ENCODE measurements around the gene CORO2A. TPM values are rescaled to one million over a fixed set of nuclear protein-coding genes. Genes with fewer than 3 reads are reported as not detected.

The CORO2A gene
- total and polyA plus RNA-seq, 8 donors: 0.20 to 1.3 (median 0.60) TPM

- H3K36me3 ChIP-seq: no peaks in the 10 kb centered on the region
- no peak overlapping the region for H3K27ac ChIP-seq
- FAIRE-seq (no peak), ATAC-seq (no peak), DNase-seq (no peak)
- no peak overlapping the region for H3K4me3 ChIP-seq
- H3K4me1 ChIP-seq: no peaks in the 10 kb centered on the region
- H3K27me3 ChIP-seq: no peaks in the 10 kb centered on the region
- no peak for TF ChIP-seq CTCF (IDR thresholded peaks at IDR 0.05)
- intact Hi-C loops (cut with DNase I): no loop called here
- 88 to 91% methylated on average over 9 of the region's 9 CpGs for WGBS, 2 donors
- H3K9me3 ChIP-seq: no peaks in the 10 kb centered on the region
These were observed 42.7 kb upstream of the CORO2A start for GRCh38 chr9:98235126-98235525.

- TF ChIP-seq CTCF (IDR thresholded peaks at IDR 0.05): no peak
- Histone ChIP-seq H3K36me3 (no peaks in the 10 kb centered on the region), H3K27me3 (no peaks in the 10 kb centered on the region), H3K9me3 (no peaks in the 10 kb centered on the region), H3K4me3 (no peak overlapping the region), H3K27ac (no peak overlapping the region), H3K4me1 (no peaks in the 10 kb centered on the region)
- 80 to 81% methylated on average over 9 of the region's 9 CpGs for WGBS, 2 donors
- intact Hi-C loops (cut with DNase I): no loop called here
- DNase-seq (no peak), FAIRE-seq (no peak), ATAC-seq (no peak)
These were observed 41.9 kb upstream of the CORO2A start for GRCh38 chr9:98234245-98234825.

- ATAC-seq: no peak
- no peaks in the 10 kb centered on the region for H3K36me3 ChIP-seq
- no peak overlapping the region for H3K4me3 ChIP-seq
- DNase-seq: no peak
- H3K27me3 ChIP-seq: no peaks in the 10 kb centered on the region
- H3K4me1 ChIP-seq: no peaks in the 10 kb centered on the region
- WGBS, 2 donors: 89 to 96% methylated on average over 5 of the region's 5 CpGs
- no peak for TF ChIP-seq CTCF (IDR thresholded peaks at IDR 0.05)
- no peak for FAIRE-seq
- no peak overlapping the region for H3K27ac ChIP-seq
- intact Hi-C loops (cut with DNase I): no loop called here
- H3K9me3 ChIP-seq: no peaks in the 10 kb centered on the region
These were observed 40.5 kb upstream of the CORO2A start for GRCh38 chr9:98232926-98233325.

GRCh38 chr9:98231770-98232478 is 39.5 kb upstream of the CORO2A start:
- no peak for TF ChIP-seq CTCF (IDR thresholded peaks at IDR 0.05)
- Histone ChIP-seq H3K9me3 (no peaks in the 10 kb centered on the region), H3K27ac (no peak overlapping the region), H3K4me1 (no peaks in the 10 kb centered on the region), H3K36me3 (no peaks in the 10 kb centered on the region), H3K4me3 (no peak overlapping the region), H3K27me3 (no peaks in the 10 kb centered on the region)
- FAIRE-seq (no peak), ATAC-seq (peak in 1 of 4 donors; percentile 49), DNase-seq (no peak)
- 88 to 94% methylated on average over 6 of the region's 6 CpGs for WGBS, 2 donors
- intact Hi-C loops (cut with DNase I): no loop called here

GRCh38 chr9:98230789-98231188 is 38.4 kb upstream of the CORO2A start:
- no peak for FAIRE-seq
- intact Hi-C loops (cut with DNase I): no loop called here
- H3K9me3 ChIP-seq: no peaks in the 10 kb centered on the region
- no peaks in the 10 kb centered on the region for H3K36me3 ChIP-seq
- WGBS, 2 donors: 91 to 96% methylated on average over 6 of the region's 6 CpGs
- TF ChIP-seq CTCF (IDR thresholded peaks at IDR 0.05): no peak
- no peaks in the 10 kb centered on the region for H3K4me1 ChIP-seq
- H3K27ac ChIP-seq: no peak overlapping the region
- no peak for DNase-seq
- H3K4me3 ChIP-seq: no peak overlapping the region
- no peak for ATAC-seq
- H3K27me3 ChIP-seq: no peaks in the 10 kb centered on the region
